GM10266 (cell line): ENCODE results near the gene WDR76.
"Not testable (repeated sequence)": the region's sequence is repeated elsewhere in the genome, so short reads cannot be mapped to it uniquely, and the experiment has no call there.

Experiments used
- DNase-seq: peaks from one replicate; pipeline ENCODE4 v3.0.0; 2012; ENCODE audit errors: extremely low spot score
- TF ChIP-seq, protein P1 (sequence below): IDR thresholded peaks from 2 replicates; pipeline ENCODE4 v1.5.1; 2012; ENCODE audit warnings: mild to moderate bottlenecking, low read depth; ENCODE audit not compliant: control insufficient read depth, insufficient read depth; ENCODE audit errors: missing control alignments

Gene WDR76

DNA sequence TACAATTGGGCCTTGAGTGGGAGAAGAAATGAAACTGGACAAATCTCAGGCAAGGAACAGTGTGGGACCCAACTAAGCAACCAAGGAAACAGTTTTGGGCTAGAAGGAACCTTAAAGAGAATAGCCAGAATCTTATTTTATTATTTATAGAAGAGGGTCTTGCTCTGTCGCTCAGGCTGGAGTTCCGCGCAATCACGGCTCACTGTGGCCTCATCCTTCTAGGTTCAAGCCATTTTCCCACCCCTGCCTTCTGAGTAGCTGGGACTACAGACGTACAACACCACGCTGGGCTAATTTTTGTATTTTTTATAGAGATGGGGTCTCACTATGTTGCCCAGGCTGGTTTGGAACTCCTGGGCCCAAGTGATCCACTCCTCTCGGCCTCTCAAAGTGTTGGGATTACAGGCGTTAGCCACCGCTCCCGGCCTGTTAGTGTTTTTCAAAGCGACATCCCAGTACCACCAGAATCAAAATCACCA is 734 bp upstream of the WDR76 start:
- TF ChIP-seq, protein P1, sequence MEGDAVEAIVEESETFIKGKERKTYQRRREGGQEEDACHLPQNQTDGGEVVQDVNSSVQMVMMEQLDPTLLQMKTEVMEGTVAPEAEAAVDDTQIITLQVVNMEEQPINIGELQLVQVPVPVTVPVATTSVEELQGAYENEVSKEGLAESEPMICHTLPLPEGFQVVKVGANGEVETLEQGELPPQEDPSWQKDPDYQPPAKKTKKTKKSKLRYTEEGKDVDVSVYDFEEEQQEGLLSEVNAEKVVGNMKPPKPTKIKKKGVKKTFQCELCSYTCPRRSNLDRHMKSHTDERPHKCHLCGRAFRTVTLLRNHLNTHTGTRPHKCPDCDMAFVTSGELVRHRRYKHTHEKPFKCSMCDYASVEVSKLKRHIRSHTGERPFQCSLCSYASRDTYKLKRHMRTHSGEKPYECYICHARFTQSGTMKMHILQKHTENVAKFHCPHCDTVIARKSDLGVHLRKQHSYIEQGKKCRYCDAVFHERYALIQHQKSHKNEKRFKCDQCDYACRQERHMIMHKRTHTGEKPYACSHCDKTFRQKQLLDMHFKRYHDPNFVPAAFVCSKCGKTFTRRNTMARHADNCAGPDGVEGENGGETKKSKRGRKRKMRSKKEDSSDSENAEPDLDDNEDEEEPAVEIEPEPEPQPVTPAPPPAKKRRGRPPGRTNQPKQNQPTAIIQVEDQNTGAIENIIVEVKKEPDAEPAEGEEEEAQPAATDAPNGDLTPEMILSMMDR = no peak

DNA sequence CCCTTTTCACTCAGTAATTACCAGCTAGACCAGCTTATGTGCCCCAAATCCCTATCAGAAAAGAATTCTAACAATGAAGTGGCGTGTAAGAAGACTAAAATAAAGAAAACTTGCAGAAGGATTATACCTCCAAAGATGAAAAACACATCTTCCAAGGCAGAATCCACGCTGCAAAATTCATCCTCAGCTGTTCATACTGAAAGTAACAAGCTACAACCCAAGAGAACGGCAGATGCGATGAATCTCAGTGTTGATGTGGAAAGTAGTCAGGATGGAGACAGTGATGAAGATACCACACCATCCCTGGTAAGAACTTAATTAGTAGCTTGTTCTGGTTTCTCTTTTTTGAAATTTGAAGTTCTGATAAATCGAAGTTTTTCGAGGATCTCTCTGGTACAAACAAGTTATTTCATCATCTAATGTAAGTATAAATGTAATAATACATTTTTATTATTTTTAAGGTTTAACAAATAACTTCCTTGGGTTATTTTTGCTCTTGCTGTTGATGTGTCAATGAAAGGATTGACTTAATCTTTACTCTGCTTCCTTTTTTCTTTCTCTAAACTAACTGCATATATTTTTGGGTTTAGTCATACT is 1.4 kb downstream of the WDR76 start:
- DNase-seq = peak; percentile 31
- TF ChIP-seq, protein P1 = no peak

More for the DNA sequence above, 734 bp upstream of the WDR76 start:
- DNase-seq = no peak

DNA sequence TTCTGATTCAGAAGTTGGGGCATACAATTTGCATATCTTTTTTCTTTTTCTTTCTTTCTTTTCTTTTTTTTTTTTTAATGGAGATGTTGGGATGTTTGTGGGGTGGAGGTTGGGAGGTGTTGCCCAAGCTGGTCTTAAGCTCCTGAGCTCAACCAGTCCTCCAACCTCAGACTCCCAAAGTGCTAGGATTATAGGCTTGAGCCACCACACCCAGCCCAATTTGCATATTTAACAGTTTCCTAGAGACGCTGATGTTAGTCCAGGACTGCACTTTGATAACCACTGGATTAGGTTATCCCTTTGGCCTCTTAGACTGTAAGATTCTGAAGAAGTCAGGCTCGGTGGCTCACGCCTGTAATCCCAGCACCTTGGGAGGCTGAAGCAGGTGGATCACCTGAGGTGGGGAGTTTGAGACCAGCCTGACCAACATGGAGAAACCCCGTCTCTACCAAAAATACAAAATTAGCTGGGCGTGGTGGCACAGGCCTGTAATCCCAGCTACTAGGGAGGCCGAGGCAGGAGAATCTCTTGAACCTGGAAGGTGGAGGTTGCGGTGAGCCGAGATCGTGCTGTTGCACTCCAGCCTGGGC is 3.2 kb downstream of the WDR76 start:
- DNase-seq = not testable (repeated sequence)

DNA sequence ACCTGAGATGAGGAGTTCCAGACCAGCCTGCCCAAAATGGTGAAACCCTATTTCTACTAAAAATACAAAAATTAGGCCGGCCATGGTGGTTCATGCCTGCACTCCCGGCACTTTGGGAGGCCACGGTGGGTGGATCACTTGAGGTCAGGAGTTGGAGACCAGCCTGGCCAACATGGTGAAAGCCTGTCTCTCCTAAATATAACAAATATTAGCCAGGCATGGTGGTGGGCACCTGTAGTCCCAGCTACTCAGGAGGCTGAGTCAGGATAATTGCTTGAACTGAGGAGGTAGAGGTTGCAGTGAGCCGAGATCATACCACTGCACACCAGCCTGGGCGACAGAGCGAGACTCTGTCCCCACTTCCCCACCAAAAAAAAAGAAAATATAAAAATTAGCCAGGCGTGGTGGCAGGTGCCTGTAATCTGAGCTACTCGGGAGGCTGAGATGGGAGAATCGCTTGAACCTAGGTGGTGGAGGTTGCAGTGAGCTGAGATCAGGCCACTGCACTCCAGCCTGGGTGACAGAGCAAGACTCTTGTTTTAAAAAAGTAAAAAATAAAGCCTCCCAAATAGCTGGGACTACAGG is 4.0 kb downstream of the WDR76 start:
- not testable (repeated sequence) for DNase-seq

DNA sequence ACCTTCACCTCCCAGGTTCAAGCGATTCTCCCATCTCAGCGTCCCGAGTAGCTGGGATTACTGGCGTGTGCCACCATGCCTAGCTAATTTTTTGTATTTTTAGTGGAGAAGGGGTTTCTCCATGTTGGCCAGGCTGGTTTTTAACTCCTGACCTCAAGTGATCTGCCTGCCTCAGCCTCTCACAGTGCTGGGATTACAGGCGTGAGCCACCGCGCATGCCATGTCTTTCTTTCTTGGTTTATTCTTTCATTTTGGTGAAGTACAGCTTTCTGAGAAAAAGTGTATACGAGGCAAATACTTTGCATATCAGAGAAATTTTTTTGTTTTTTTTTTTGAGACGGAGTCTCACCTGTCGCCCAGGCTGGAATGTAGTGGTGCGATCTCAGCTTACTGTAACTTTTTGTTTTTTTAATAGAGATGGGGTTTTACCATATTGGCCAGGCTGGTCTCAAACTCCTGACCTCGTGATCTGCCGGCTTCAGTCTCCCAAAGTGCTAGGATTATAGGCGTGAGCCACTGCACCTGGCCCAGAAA is 4.8 kb downstream of the WDR76 start:
- DNase-seq = not testable (repeated sequence)

DNA sequence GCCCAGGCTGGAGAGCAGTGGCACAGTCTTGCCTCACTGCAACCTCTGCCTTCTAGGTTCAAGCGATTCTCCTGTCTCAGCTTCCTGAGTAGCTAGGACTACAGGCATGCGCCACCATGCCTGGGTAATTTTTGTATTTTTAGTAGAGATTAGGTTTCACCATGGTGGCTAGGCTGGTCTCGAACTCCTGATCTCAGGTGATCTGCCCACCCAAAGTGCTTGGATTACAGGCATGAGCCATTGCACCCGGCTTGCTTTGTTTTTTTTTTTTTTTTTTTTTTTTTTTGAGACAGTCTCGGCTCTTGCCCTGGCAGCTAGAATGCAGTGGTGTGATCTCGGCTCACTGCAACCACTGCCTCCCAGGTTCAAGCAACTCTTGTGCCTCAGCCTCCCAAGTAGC is 5.7 kb downstream of the WDR76 start:
- not testable (repeated sequence) for DNase-seq

DNA sequence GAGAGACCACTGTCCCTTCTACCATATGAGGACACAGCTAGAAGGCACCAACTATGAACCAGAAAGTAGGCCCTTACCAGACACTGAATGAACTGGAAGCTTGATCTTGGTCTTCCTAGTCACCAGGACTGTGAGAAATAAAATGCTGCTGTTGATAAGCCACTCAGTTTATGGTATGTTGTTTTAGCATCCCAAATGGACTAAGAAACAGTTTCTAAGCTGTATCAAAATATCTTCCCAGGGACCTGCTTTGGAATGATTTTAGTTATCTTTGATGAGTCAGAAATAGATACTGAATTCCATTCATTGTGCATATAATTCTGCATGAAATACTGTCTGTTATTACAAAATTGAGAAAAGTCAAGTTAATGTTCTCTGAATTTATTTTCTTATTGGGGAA is 18.6 kb downstream of the WDR76 start:
- TF ChIP-seq, protein P1 = no peak

DNA sequence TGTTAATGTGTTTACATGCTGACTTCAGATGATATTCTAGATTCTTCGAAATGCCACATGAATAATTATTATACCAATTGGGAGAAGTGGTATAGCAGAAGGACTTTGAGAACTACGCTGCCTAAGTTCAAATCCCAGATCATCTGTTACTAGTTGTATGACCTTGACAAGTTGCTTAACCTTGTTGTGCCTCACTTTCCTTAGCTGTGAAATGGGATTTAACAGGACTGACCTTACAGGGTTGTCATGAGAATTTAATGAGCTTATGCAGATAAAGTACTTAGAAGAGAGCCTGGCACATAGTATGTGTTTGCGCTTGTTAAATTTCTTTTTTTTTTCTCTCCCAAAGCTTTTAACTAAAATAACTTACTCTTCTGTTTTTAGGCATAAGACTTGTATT is 24.4 kb downstream of the WDR76 start:
- TF ChIP-seq, protein P1 = no peak
- no peak for DNase-seq

More for the DNA sequence above, 18.6 kb downstream of the WDR76 start:
- DNase-seq = no peak

DNA sequence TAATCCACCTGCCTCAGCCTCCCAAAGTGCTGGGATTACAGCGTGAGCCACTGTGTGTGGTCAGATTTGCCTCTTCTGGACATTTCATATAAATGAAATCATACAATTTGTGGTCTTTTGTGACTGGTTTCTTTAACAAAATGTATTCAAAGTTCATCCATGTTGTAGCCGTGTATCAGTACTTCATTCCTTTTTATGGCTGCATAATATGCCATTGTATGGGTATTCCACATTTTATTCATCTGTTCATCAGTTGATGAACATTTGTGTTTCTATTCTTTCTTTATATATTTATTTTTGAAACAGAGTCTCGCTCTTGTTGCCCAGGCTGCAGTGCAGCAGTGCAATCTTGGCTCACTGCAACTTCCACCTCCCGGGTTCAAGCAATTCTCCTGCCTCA is 25.8 kb downstream of the WDR76 start:
- TF ChIP-seq, protein P1 = no peak
- DNase-seq = no peak
